HG02885 (cell line): ENCODE results near the gene MTMR12.

Source experiments
- ATAC-seq: cut with Tn5 transposase; IDR thresholded peaks from one replicate; pipeline ENCODE4 v1.9.1; 2021; ENCODE audit warnings: mild to moderate bottlenecking; ENCODE audit not compliant: unreplicated experiment, poor library complexity

The MTMR12 gene

DNA sequence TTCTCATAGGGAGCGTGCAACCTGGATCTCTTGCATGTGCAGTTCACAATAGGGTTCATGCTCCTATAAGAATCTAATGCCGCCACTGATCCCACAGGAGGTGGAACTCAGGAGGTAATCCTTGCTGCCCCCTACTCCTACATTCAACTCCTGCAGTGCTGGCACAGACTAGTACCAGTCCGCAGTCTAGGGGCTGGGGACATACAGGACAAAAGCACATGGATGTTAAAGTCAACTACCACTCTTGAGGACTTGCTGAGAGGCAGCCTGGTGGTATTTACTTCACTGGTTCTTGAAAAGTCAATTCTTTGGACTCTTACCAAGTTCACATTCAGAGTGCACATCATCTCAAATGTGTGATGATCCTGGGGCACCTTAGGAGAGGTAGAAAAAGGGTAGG is 33.0 kb downstream of the MTMR12 start:
- ATAC-seq, result no peak

DNA sequence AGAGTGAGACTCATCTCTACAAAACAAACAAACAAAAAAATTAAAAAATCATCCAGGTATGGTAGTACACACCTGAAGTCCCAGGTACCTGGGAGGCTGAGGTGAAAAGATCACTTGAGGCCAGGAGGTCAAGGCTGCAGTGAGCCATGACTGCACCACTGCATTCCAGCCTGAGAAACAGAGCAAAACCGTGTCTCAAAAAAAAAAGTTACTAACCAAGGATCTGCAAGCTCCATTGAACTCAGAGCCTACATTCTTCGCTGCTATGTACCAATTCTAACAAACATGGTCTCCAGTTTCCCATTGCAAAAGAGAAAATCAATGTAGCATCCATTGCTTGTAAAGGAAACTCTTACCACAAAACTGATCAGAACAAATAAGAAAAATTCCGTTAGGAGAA is 33.5 kb downstream of the MTMR12 start:
- no peak for ATAC-seq

DNA sequence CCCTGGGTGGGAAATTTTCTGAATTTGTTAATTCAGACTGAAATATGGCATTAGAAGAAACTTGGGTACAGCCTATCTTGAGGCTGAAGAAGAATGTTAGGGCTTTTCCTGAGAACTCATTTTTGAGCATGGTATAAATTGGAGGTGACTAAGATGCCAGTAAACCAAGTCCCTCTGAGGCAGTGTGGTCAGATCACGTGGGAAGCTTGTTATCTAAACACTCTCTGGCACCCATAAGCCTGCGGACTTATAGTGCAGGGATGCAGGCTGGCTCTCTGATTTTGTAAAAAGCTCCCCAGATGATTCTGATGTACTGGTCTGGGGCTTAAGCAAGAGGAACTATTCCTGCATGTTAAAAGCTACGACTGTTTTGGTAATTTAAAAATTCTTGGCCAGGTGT is 34.3 kb downstream of the MTMR12 start:
- ATAC-seq, result no peak

DNA sequence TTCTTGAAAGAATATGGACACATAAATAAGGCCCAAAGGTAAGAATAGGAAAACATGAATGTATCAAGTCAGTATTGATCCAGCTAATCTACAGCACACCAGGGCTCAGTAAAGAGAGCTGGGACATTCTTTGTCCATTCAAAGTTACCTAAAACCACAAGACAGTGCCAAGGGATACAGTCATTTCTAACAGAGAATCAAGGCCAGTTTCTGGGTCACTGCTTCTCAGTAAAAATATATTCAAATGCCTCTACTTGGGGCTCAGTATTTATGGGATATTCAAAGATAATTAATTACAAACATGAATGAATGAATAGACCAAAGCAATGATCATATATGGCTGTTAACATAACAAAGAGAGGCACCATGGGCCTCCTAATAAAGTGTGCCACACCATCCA is 34.9 kb downstream of the MTMR12 start:
- ATAC-seq, result peak; percentile 21

DNA sequence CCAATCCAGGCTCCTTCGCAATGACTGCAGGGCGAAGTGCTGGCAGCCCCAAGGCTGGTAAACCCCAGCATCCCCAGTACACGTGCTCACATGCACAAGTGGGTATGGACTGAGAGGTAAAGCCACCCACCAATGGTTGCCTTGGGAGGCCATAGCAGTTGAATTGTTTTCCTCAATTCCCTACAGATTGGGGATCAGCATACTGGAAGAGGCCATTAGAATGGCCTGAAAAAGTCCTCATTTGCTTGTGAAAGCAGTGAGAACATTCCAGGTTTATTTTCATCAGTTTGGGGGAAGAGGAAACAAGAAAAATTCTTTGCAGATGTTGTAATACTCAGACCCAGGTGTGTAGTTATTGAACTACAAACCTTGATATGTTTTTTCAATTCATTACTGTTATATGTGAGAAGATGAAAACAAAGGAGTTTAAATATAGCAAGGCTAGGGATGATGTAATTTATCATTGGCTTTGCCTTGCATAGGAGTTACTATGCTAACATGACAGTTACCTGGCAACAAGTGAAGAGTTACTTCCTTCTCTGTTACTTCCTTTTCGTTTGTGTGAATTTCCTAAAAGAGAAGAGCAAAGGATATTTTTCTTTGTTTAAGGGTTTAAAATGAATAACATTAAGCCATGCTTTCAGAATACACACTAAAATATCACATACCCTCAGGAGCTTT is 36.4 kb downstream of the MTMR12 start:
- ATAC-seq, result peak; percentile 48

DNA sequence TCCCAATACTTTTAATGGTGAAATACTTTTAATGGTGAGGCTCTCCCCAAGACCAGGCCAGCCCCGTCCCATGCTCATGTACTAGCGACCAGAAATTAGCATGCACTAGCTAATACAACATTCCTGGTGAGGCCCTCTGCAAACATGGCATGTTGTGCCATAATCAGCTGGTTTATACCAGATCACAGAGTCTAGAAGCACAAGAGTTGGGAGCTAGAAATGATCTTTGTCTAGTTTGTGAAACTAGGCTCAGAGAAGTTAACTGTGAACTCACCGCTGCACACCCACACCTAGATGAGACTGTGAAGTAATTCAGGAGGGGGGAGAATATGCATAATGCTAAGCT is 37.4 kb downstream of the MTMR12 start:
- no peak for ATAC-seq

DNA sequence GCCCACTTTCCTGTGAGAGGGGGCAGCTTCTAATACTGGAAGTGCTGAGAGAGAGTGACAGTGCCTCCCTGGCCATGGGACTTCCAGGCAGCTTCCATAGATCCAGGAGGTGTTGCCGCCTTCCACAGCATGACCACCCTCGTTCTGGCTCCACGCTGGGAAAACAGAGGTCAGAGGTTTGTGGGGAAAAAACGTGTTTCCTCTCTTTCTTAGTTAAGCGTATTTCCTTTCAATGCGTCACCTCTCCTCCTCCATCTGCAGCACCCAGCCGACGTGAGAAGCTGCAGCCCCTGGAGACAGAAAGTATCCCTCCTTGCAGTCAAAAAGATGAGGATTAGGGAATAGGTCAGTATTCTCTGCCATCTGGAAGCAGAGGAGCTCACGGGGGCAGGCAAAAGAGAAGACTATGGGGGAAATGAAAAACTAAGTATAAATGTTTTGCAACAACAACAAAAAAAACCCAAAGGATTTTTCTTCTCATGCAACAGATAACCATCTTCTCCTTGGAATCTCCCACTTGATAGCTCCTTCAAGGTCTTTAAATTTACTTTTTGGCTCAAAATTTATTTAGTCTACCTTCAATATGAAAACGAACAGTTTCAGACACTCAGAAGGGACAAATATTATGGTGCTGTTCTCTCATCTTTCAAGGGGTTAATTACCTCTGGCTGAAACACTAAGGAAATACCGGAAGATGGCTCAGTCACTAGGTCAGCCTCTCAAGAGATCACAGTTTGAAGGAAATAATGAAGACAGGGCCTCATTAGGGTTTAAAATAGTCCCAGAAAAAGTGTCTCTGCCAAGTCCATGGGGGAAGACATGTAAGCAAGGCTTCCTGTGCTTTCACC is 38.0 kb downstream of the MTMR12 start:
- ATAC-seq, result no peak

DNA sequence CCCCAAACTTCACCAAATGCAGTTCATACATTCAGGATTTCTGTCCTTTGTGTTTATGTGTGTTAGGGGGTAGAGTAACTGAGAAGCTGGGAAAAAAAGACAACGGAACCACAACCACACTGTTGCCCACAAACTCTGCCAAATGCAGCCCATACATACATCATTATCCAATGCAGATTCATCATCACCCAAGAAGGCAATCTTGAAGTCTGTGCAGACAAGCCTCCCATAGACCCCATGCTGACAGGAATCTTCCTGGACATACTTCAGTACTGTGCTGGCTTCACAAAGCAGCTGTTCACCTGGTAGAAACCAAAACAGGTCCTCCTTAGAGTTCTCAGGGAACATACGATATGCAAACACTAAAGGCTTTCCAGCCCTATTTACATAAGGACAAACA is 38.9 kb downstream of the MTMR12 start:
- no peak for ATAC-seq

DNA sequence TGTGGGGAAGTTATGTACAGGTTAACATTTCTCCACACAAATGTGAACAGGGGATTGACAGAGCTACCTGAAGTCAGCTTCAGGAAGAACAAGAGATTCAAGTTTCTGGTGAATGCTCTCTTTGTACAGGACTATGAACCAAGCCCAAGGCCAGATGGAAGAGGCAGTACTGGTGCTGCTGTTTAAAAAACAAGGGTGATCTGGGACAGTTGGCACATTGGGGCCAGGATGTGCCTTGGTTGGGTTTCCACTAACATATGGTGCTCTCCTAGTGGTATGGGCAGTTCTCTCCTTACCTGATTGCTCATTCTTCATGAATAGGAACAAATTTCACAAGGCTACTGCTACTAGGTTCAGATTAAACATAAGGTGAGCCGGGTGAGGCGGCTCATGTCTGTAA is 40.0 kb downstream of the MTMR12 start:
- ATAC-seq, result no peak

DNA sequence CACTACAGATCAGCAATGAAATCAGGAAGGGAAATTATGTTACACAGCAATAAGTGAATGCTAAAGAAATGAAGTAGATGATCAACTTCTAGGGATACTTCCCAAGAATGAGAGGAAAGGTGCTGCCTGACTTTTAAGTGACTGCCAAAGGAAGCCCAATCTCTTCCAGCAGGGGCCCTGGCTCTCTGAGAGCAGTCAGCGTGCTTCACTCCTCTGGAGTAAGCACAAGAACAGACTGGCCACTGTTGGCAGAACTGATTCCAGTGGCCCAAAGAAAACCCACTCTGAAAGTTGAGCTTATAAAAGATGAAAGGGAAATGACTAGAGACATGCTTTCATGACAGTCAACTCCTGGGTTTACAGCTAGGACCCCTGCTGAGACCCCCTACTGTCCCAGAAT is 41.8 kb downstream of the MTMR12 start:
- ATAC-seq, result no peak

DNA sequence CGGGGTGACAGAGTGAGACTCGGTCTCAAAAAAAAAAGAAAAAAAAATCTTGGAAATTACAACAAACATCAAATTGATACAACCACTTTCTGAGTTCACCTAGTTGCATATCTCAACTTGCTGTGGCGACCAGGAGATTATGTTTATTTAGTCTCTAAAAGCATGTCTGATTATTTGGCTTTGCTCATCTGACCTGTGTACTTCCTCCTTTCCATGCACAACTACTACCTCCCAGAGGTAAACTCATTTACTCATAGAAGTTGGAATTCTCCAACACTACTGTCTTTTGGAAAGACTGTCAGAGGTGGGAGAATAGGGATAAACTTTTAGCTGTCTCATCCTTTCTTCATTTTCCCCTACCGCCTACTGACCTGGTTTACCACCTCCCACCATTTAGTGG is 42.6 kb downstream of the MTMR12 start:
- ATAC-seq, result no peak

DNA sequence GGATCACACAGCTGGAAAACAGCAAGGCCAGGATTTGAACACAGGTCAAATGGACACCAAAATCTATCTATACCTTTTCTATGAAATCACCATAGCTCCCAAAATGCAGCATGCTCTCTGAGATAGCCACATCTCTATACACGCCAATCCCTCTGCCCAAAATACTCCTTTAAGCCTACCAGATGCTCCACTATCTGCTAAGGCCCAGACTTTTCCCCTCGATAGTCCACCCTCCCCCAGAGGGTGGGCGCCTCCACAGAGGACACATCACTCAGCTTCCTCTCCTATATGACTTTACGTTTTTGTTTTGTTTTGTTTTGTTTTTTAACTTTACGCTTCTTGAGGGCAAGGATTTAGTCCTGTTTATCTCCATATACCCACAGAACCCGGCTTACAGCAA is 46.8 kb downstream of the MTMR12 start:
- no peak for ATAC-seq

DNA sequence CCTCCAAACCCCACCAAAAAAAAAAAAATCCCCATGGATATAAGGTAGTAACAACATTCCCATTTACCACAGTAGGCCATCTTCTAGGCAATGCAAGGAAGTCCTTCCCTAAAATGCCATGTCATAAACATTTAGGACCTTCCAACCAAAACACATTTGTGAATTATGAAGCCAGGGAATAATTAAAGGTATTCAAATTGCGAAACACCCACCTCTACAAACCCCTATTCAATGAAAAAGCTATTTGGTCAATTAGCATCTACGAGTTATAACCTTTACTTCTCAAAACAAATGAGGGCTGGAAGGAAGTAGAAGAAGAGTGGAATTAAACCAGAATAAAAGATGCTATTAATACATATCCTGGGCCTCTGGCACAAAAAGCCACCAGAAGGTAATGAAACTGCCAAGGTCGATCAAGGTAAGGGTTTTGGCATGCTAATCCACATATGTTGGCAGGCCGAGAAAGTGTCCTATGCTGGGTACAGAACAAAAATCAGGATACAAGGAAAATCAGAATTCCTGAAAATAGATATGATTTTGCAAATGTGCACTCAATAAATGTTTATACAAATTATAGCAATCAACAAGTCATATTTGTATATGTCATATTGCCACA is 47.7 kb downstream of the MTMR12 start:
- ATAC-seq, result no peak

DNA sequence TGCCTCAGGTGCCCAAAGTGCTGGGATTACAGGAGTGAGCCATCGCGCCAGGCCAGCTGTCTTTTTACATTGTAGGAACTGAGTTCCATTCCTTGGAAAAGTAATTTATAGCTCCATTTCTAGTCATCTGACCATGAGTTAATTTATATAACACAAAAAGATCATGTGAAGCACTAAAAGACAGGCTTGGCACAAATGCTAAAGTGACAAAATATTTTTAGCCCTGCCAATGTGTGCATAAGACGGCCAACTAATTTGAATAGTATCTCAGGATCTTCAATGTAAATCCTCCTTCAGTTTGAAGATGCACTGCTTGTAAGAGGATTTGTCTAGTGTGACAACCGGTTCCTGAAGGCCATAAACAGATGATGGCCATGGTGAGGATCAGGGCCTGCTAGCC is 49.1 kb downstream of the MTMR12 start:
- no peak for ATAC-seq

DNA sequence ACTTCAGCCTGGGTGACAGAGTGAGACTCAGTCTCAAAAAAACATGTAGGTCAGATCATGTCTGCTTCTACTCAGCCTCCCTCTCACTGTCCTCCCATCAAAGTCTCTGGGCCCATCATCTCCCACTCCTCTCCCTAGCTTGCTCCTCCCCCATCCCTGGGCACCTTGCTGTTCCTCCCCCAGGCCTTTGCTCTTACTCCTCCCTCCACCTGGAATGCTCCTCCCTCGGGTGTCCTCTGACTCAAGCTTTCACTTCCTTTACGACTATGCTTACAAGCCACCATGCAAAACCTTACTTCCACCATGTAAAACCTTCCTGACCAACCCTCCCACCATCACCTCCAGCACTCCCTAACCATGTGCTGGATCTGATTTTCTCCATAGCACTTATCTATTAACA is 51.5 kb downstream of the MTMR12 start:
- peak; percentile 93 for ATAC-seq

DNA sequence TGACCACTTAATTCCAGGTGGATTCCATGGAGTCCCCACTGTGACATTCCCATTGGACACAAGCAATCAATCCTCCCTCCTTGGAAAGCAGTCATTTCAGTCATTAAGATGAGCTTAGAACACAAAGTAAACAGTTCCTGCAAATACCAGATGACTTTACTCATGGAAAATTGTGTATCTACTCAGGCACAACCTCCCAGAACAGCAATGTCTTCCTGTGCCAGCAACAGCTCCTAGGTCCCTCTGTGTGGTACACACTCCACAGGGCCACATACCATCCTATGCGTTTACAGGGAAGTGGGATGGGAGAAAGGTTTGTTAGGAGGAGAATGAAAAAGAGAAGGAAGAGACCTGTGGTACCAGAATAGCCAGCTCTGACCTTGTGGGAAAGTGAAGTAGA is 53.7 kb downstream of the MTMR12 start:
- ATAC-seq, result no peak

DNA sequence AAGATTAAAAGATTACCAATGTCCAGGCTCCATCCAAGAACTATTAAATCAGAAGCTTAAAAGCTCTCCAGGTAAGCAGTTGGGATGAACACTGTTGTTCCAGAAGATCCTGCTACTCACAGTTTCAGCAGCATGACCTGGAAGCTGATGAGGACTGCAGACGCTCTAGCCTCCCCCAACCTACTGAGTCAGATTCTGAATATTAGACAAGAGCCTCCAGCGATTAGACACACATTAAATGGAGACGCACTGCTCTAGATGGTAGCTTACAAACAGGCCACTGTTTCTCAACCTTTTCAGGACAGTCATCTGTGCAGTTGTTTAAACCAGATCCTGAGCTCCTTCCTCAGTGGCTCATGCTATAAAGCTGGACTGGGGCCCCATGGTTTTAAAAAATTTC is 54.3 kb downstream of the MTMR12 start:
- ATAC-seq, result no peak

DNA sequence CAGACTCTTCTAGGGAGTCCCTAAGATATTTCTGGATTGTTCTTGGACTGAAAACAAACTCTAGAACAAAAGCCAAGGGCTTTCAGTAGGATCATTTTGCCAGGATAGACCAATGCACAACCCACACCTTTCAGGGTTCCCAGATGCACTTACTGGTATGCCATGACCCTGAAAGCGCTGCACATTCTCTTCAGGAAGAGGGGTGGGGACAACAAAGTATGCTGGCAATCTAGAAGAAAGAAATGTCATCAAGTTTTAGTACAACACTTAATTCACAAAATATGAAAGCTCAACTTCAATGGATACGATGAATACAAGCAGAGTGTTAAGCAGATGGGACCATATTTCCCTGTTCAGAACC is 57.2 kb downstream of the MTMR12 start:
- no peak for ATAC-seq

DNA sequence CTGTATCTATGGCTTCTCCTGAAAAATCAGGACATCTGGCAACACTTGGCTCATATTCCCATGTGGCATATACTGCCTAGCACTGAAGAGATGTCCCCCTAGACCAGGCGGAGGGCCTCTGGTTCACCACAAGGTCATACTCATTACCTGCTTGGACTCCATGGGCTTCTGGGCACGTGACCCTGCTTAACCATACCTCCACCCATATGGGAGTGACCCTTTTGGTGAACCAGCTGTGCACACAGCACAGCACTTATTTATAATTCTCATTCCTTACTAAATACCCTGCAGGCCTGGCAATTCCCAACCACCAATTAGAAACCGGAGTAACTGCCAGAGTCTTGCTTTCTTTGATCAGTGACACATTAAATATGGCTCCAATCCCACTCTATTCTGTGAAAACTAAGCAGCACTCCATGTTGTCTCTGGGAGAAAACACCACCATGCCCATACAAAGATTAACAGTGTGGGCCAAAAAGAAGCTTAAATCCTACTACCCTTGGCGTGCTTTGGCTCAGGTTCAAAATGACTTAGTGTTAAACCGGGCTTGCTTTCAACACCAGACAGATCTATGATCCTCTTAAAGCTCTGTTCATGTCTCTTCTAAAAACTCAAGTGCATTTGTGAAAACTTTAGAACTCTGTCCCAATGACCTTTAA is 57.7 kb downstream of the MTMR12 start:
- ATAC-seq, result no peak

DNA sequence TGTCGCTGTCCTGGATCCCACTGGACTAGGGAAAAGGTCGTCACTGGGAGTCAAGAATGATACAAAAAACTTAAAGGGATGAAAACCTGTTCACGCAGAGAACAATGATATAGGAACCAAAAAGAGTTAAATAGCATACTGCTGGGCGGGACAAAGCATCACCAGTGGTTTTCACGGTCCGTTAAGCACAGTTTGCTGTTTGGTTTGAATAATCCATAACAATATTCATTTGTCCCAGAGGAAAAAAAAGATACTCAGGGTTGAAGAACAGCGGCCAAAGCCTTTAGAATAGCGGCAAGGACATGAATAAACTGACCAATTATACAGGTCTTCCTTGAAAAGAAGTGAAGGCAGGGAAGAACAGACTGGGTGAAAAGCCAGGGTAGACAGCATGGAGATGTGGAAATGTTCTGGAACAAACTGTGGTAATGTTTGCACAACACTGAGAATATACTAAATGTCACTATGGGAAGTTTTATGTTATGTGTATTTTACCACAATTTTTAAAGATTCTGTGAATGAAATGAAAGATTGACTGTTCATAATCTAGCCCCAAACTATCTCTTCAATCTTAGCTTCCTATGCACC is 60.8 kb downstream of the MTMR12 start:
- ATAC-seq, result no peak

DNA sequence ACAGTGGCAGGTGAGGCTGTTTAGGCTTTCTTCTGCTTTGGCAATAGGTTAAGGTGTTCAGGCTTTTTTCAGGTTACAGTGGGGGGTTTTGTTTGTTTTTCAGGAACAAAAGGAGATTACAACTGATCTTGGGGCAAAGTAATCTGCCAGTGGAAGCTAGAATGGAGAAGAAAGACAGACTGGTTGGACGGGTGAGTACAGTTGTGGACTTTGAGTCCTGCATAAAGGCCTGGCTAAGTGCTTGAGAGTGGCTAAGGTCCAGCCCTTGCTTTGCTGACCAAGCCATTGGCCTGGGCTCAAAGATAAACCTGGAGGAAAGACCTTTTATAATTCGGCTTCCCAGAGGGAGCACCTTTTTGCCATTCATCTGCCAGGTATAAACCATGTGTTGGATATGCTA is 63.1 kb downstream of the MTMR12 start:
- ATAC-seq, result no peak
